ENCODE results near the gene ARHGAP42.

DNA sequence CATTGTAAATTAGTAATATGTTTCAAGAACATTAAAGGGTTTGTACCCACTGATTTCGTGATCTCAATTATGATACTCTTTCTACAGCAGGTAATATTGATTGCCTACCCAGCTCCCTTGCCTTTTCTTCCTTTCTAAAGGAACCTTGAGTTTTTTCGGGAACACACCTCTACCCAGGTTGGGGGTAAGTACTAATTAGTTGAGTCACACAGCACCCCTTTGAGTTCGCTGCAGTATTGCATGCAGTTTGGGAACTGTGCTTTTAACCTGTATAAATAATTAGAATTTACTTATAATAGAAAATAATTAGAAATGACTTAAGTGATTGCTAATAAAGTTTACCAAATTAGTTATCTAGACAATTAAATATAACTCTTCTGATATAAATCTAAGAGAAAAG lies 24.9 kb downstream of the ARHGAP42 start:
- TF ChIP-seq POLR2A (IDR thresholded peaks at IDR 0.05; ENCODE audit: extremely low read depth, insufficient read length) (no peak), CTCF (IDR thresholded peaks at IDR 0.05; ENCODE audit: low read depth, low read length) (no peak)
